ENCODE data around the gene YRDC. TPM values are rescaled to one million over a fixed set of nuclear protein-coding genes. Genes with fewer than 3 reads are reported as not detected.

YRDC gene
- total RNA-seq, 2 donors from 2014 or later: 8.7 to 9.7 TPM

GRCh38 chr1:37850352-37850955 lies 42.4 kb upstream of the YRDC start:
- Histone ChIP-seq H3K27me3 (replicated peaks; ENCODE audit: insufficient read depth) (no peaks in the 10 kb centered on the region), H3K27ac (no peak overlapping the region), H3K4me3 (no peak overlapping the region), H3K9me3 (no peaks in the 10 kb centered on the region), H3K36me3 (no peaks in the 10 kb centered on the region), H3K4me1 (ENCODE audit: control insufficient read depth in 1 of 2, low read depth in 2 of 2) (peaks cover 13 to 39% of the 10 kb centered on the region in 2 donors)
- ATAC-seq (ENCODE audit: insufficient number of reproducible peaks, low FRiP score, low read depth): no peak
- TF ChIP-seq, protein P1, sequence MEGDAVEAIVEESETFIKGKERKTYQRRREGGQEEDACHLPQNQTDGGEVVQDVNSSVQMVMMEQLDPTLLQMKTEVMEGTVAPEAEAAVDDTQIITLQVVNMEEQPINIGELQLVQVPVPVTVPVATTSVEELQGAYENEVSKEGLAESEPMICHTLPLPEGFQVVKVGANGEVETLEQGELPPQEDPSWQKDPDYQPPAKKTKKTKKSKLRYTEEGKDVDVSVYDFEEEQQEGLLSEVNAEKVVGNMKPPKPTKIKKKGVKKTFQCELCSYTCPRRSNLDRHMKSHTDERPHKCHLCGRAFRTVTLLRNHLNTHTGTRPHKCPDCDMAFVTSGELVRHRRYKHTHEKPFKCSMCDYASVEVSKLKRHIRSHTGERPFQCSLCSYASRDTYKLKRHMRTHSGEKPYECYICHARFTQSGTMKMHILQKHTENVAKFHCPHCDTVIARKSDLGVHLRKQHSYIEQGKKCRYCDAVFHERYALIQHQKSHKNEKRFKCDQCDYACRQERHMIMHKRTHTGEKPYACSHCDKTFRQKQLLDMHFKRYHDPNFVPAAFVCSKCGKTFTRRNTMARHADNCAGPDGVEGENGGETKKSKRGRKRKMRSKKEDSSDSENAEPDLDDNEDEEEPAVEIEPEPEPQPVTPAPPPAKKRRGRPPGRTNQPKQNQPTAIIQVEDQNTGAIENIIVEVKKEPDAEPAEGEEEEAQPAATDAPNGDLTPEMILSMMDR (IDR thresholded peaks at IDR 0.05): no peak
- no peak for DNase-seq (ENCODE audit: low spot score)

DNA sequence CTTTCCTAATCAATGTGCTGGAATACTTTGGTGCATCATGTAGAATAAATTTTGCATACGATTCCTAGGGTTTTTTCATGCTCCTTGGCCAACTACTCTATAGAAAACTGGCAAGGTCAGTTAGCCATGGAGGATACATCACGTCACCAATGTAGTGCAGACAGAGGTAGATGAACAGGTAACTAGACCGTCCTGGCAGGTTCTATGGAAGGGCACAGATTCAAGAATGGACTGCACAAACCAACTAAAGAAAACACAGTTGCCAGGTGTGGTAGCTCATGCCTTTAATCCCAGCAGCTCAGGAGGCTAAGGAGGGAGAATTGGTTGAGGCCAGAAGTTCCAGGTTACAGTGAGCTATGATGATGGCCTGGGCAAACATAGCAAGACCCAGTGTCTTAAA lies 41.5 kb upstream of the YRDC start:
- Histone ChIP-seq H3K9me3 (no peaks in the 10 kb centered on the region), H3K36me3 (no peaks in the 10 kb centered on the region), H3K27ac (no peak overlapping the region), H3K4me3 (no peak overlapping the region), H3K4me1 (ENCODE audit: control insufficient read depth in 1 of 2, low read depth in 2 of 2) (peaks cover 13 to 29% of the 10 kb centered on the region in 2 donors), H3K27me3 (replicated peaks; ENCODE audit: insufficient read depth) (no peaks in the 10 kb centered on the region)
- DNase-seq (ENCODE audit: low spot score) (no peak), ATAC-seq (ENCODE audit: insufficient number of reproducible peaks, low FRiP score, low read depth) (no peak)
- TF ChIP-seq, protein P1 (IDR thresholded peaks at IDR 0.05): no peak

DNA sequence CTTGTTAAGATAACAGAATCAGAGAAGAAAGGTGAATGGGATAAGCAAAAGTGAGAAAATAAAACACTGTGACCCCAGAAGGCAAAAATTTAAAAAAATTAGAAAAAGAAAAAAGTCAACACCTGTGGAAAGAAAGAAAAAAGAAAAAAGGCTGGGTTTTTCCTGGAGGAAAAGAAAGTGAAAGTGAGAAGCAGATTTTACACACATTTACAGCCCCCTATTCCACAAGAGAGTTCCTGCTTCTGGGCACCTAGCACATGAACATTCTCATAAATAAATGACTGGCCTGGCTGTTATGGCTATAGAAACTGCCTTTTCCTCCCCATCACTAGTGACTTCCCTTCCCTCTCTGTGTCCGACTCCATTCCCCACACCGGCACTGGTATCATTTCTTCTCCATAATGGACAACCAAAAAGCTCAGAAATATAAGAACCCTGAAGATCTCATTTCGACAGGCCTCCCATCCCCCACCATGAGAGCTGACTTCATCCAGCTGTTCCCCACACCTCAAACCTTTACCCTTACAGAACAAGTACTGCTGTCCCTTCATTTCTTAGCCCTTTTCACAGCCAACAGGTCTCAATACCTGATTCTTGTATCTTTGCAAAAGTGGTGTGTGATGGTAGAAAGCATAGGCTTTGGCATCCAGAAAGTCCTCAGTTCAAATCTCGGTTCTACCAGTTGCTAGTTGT lies 38.8 kb upstream of the YRDC start:
- DNase-seq (ENCODE audit: low spot score) (no peak), ATAC-seq (ENCODE audit: insufficient number of reproducible peaks, low FRiP score, low read depth) (no peak)
- Histone ChIP-seq H3K4me3 (no peak overlapping the region), H3K36me3 (no peaks in the 10 kb centered on the region), H3K9me3 (no peaks in the 10 kb centered on the region), H3K4me1 (ENCODE audit: control insufficient read depth in 1 of 2, low read depth in 2 of 2) (peaks cover 8 to 13% of the 10 kb centered on the region in 2 donors), H3K27me3 (replicated peaks; ENCODE audit: insufficient read depth) (no peaks in the 10 kb centered on the region), H3K27ac (no peak overlapping the region)
- TF ChIP-seq, protein P1 (IDR thresholded peaks at IDR 0.05): no peak

- Histone ChIP-seq H3K27ac (no peak overlapping the region), H3K27me3 (replicated peaks; ENCODE audit: insufficient read depth) (no peaks in the 10 kb centered on the region), H3K36me3 (no peaks in the 10 kb centered on the region), H3K9me3 (no peaks in the 10 kb centered on the region), H3K4me1 (ENCODE audit: control insufficient read depth in 1 of 2, low read depth in 2 of 2) (peaks cover 6 to 8% of the 10 kb centered on the region in 2 donors), H3K4me3 (no peak overlapping the region)
- ATAC-seq (ENCODE audit: insufficient number of reproducible peaks, low FRiP score, low read depth): no peak
- DNase-seq (ENCODE audit: low spot score): no peak
- TF ChIP-seq, protein P1 (IDR thresholded peaks at IDR 0.05): no peak
Observed at GRCh38 chr1:37845786-37846185, 37.8 kb upstream of the YRDC start.

GRCh38 chr1:37845049-37845646 lies 37.1 kb upstream of the YRDC start:
- Histone ChIP-seq H3K4me3 (no peak overlapping the region), H3K27me3 (replicated peaks; ENCODE audit: insufficient read depth) (no peaks in the 10 kb centered on the region), H3K27ac (no peak overlapping the region), H3K36me3 (no peaks in the 10 kb centered on the region), H3K9me3 (no peaks in the 10 kb centered on the region), H3K4me1 (ENCODE audit: control insufficient read depth in 1 of 2, low read depth in 2 of 2) (peaks cover 0 to 4% of the 10 kb centered on the region in 2 donors)
- TF ChIP-seq, protein P1 (IDR thresholded peaks at IDR 0.05): no peak
- DNase-seq (ENCODE audit: low spot score) (no peak), ATAC-seq (ENCODE audit: insufficient number of reproducible peaks, low FRiP score, low read depth) (no peak)

Data from thoracic aorta (tissue), 2 donors.